H1 (cell line): ENCODE results near the gene U2SURP. TPM values are rescaled to one million over a fixed set of nuclear protein-coding genes. Genes with fewer than 3 reads are reported as not detected.
"Not testable (repeated sequence)": the region's sequence is repeated elsewhere in the genome, so short reads cannot be mapped to it uniquely, and the experiment has no call there.

Source experiments
- CTCF ChIA-PET: fragments of 300-600 bp; sonication (Branson Sonifier 250); formaldehyde crosslinking; loops from one replicate; lab custom pipeline; 2021; ENCODE audit not compliant: partially characterized antibody; lab: Charles Lee
- POLR2A ChIA-PET: fragments of 300-600 bp; sonication (Branson Sonifier 250); formaldehyde crosslinking; loops from one replicate; lab custom pipeline; 2021; ENCODE audit warnings: inconsistent platforms; ENCODE audit not compliant: partially characterized antibody; lab: Charles Lee
- DNase-seq, 2 experiments: peaks; one replicate each; pipeline versions ENCODE4 v3.0.0 to v3.0.0-alpha.2; 2010 to 2022; ENCODE audit warnings: low spot score in 2 of 2, low read depth in 1 of 2, mixed read lengths in 1 of 2
- FAIRE-seq: peaks from 2 replicates; lab custom pipeline; 2011; peaks lifted over from hg19 to GRCh38; lab: Jason Lieb, UNC
- H2AFZ ChIP-seq: 2 replicates; pipeline ENCODE4 v1.8.1; 2012; ENCODE audit warnings: low read length, inconsistent platforms
- H2AK5ac ChIP-seq: 2 replicates; pipeline ENCODE4 v1.6.1; 2013; ENCODE audit warnings: low read depth, low read length
- H2BK120ac ChIP-seq: replicated peaks from 2 replicates; pipeline ENCODE3; 2013; ENCODE audit warnings: low read depth, low read length, inconsistent platforms
- H2BK12ac ChIP-seq: 2 replicates; pipeline ENCODE4 v1.6.1; 2013; ENCODE audit warnings: low read depth, low read length
- H2BK15ac ChIP-seq: 2 replicates; pipeline ENCODE4 v1.6.1; 2013; ENCODE audit warnings: low read length
- H2BK20ac ChIP-seq: 2 replicates; pipeline ENCODE4 v1.6.1; 2013; ENCODE audit warnings: low read length
- H2BK5ac ChIP-seq: 2 replicates; pipeline ENCODE4 v1.6.1; 2013; ENCODE audit warnings: low read depth, low read length
- H3K14ac ChIP-seq: 2 replicates; pipeline ENCODE4 v1.6.1; 2013; ENCODE audit warnings: inconsistent platforms; ENCODE audit not compliant: insufficient read length
- H3K18ac ChIP-seq: 2 replicates; pipeline ENCODE4 v1.6.1; 2013; ENCODE audit warnings: low read length; ENCODE audit errors: extremely low read depth
- H3K23ac ChIP-seq: 2 replicates; pipeline ENCODE4 v1.6.1; 2013; ENCODE audit warnings: inconsistent platforms; ENCODE audit not compliant: insufficient read length
- H3K23me2 ChIP-seq: 2 replicates; pipeline ENCODE4 v1.6.1; 2013; ENCODE audit warnings: low read depth, low read length
- H3K27ac ChIP-seq: 2 replicates; pipeline ENCODE4 v1.6.1; 2011; ENCODE audit warnings: low read depth, low read length, inconsistent platforms
- H3K27me3 ChIP-seq, 4 experiments: replicated peaks in 1 of 4; 1 replicate in 1 of 4; 2 replicates in 3 of 4; pipeline versions ENCODE4 v1.6.1 to v1.8.1; 2011 to 2013; ENCODE audit warnings: low read length in 3 of 4, mild to moderate bottlenecking in 3 of 4, inconsistent platforms in 2 of 4, mixed read lengths in 2 of 4, moderate library complexity in 1 of 4; ENCODE audit not compliant: control insufficient read depth in 3 of 4, insufficient read depth in 3 of 4; ENCODE audit errors: extremely low read depth in 1 of 4
- H3K36me3 ChIP-seq, 4 experiments: 2 replicates each; pipeline versions ENCODE4 v1.6.1 to v1.8.1; 2011 to 2013; ENCODE audit warnings: mild to moderate bottlenecking in 4 of 4, low read length in 3 of 4, moderate library complexity in 2 of 4, control low read depth in 1 of 4, inconsistent platforms in 1 of 4; ENCODE audit not compliant: insufficient read depth in 4 of 4, control insufficient read depth in 2 of 4
- H3K4ac ChIP-seq: replicated peaks from 2 replicates; pipeline ENCODE3; 2013; ENCODE audit warnings: low read length, low read depth, mixed read lengths, inconsistent platforms; ENCODE audit not compliant: insufficient read length
- H3K4me1 ChIP-seq, 4 experiments: replicated peaks in 1 of 4; 1 replicate in 1 of 4; 2 replicates in 3 of 4; pipeline versions ENCODE4 v1.6.1 to v1.8.1; 2011 to 2013; ENCODE audit warnings: low read length in 3 of 4, inconsistent platforms in 2 of 4, mixed read lengths in 1 of 4; ENCODE audit not compliant: insufficient read depth in 4 of 4, control insufficient read depth in 3 of 4
- H3K4me2 ChIP-seq, 2 experiments: 2 replicates each; pipeline versions ENCODE4 v1.6.1 to v1.8.1; 2011 to 2013; ENCODE audit warnings: low read depth in 2 of 2, low read length in 2 of 2, control low read depth in 1 of 2, inconsistent platforms in 1 of 2, mild to moderate bottlenecking in 1 of 2; ENCODE audit not compliant: insufficient read depth in 1 of 2
- H3K4me3 ChIP-seq, 4 experiments: fragments of 200-600, 300-600 bp in 1 of 4; sonication (generic), shearing (Covaris generic), sonication (Bioruptor Twin) in 1 of 4; 2 replicates each; pipeline versions ENCODE4 v1.5.1 to v1.8.1; 2011 to 2016; ENCODE audit warnings: low read length in 4 of 4, low read depth in 3 of 4, control low read depth in 2 of 4, inconsistent platforms in 2 of 4, mild to moderate bottlenecking in 2 of 4, mixed read lengths in 1 of 4, moderate library complexity in 1 of 4; ENCODE audit not compliant: insufficient read depth in 2 of 4; ENCODE audit errors: extremely low read depth in 1 of 4
- H3K56ac ChIP-seq: replicated peaks from 2 replicates; pipeline ENCODE3; 2013; ENCODE audit warnings: low read depth, mild to moderate bottlenecking, mixed read lengths, low read length, inconsistent platforms; ENCODE audit not compliant: insufficient read length
- H3K79me1 ChIP-seq: 2 replicates; pipeline ENCODE4 v1.6.1; 2013; ENCODE audit warnings: low read depth, low read length, control low read depth
- H3K79me2 ChIP-seq, 2 experiments: 2 replicates each; pipeline versions ENCODE4 v1.6.1 to v1.8.1; 2012 to 2013; ENCODE audit warnings: low read length in 2 of 2, mild to moderate bottlenecking in 2 of 2, inconsistent platforms in 1 of 2; ENCODE audit not compliant: insufficient read depth in 2 of 2, control insufficient read depth in 1 of 2
- H3K9ac ChIP-seq, 4 experiments: replicated peaks in 1 of 4; 1 replicate in 1 of 4; 2 replicates in 3 of 4; pipeline versions ENCODE4 v1.6.1 to v1.8.1; 2011 to 2013; ENCODE audit warnings: low read depth in 3 of 4, low read length in 3 of 4, control low read depth in 2 of 4, mild to moderate bottlenecking in 2 of 4, moderate library complexity in 2 of 4, inconsistent platforms in 1 of 4; ENCODE audit errors: extremely low read depth in 1 of 4
- H3K9me3 ChIP-seq, 2 experiments: 2 replicates each; pipeline versions ENCODE4 v1.6.1 to v1.8.1; 2012 to 2013; ENCODE audit warnings: mild to moderate bottlenecking in 2 of 2, moderate library complexity in 2 of 2, control low read depth in 1 of 2, inconsistent platforms in 1 of 2, low read depth in 1 of 2, low read length in 1 of 2, mixed read lengths in 1 of 2; ENCODE audit not compliant: insufficient read depth in 2 of 2
- H4K20me1 ChIP-seq, 2 experiments: replicated peaks in 1 of 2; 2 replicates each; pipeline versions ENCODE3 to v1.8.1; 2011 to 2013; ENCODE audit warnings: inconsistent platforms in 2 of 2, low read length in 2 of 2, mild to moderate bottlenecking in 1 of 2; ENCODE audit not compliant: insufficient read depth in 2 of 2, control insufficient read depth in 1 of 2
- H4K5ac ChIP-seq: 2 replicates; pipeline ENCODE4 v1.6.1; 2013; ENCODE audit warnings: low read length, low read depth, mixed read lengths, inconsistent platforms; ENCODE audit not compliant: insufficient read length
- H4K8ac ChIP-seq: 2 replicates; pipeline ENCODE4 v1.8.0; 2013; ENCODE audit warnings: mild to moderate bottlenecking, moderate library complexity, low read length, inconsistent platforms; ENCODE audit not compliant: insufficient read depth; ENCODE audit errors: extremely low read depth
- H4K91ac ChIP-seq: replicated peaks from 2 replicates; pipeline ENCODE3; 2013; ENCODE audit warnings: low read length, mixed read lengths, inconsistent platforms; ENCODE audit not compliant: insufficient read length
- ASH2L ChIP-seq: fragments of 200-600, 300-600 bp; sonication (generic); IDR thresholded peaks from one replicate; pipeline ENCODE4 v1.7.1; 2017; ENCODE audit warnings: low read length
- TBP ChIP-seq: IDR thresholded peaks from 2 replicates; pipeline ENCODE4 v1.6.1; 2011; ENCODE audit warnings: low read depth, low read length, improper control_type of control experiment
- WGBS, 2 experiments: shearing (Covaris generic) in 1 of 2; methylation state at CpG; one replicate each; pipeline versions ENCODE4 v1.1.6 to v1.1.7; 2013 to 2015; ENCODE audit warnings: low lambda C conversion rate in 2 of 2, mixed read lengths in 2 of 2, inconsistent platforms in 1 of 2, low coverage in 1 of 2, missing lambda C conversion rate in 1 of 2; ENCODE audit not compliant: insufficient replicate concordance in 2 of 2, insufficient coverage in 1 of 2, insufficient read length in 1 of 2; ENCODE audit errors: extremely low coverage in 1 of 2, missing lambda C conversion rate in 1 of 2; 5-methylcytosine and 5-hydroxymethylcytosine counted together
- polyA plus RNA-seq, 7 experiments: library from polyadenylated mRNA; depleted of rRNA in 3 of 7; stranded (reverse) in 5 of 7; unstranded in 2 of 7; fragments of >200 nt in 5 of 7; fragments of 200-250 nt in 2 of 7; gene quantifications; 1 replicate in 5 of 7; 2 replicates in 1 of 7; 4 replicates in 1 of 7; pipeline versions ENCODE4 v1.2.1 to v1.2.3, GENCODE V29; 2011 to 2013; ENCODE audit warnings: missing spikeins in 2 of 7, mixed read lengths in 2 of 7
- total RNA-seq: library from RNA; stranded (reverse); fragmentation: NEBNext Ultra II Directional; extraction: Animal tissue kit (Norgen Biotek cat#: 25700); gene quantifications from 2 replicates; pipeline ENCODE4 v1.2.1, GENCODE V29; 2021
- TF ChIP-seq, protein P1 (sequence below): IDR thresholded peaks from 2 replicates; pipeline ENCODE4 v1.6.1; 2011; ENCODE audit warnings: low read length, improper control_type of control experiment

Gene U2SURP
- total and polyA plus RNA-seq, 2 of the 8 experiments (the other 6 are each of a cell fraction or from before 2014, with no cell fraction given), result 22.2 to 167 TPM

DNA sequence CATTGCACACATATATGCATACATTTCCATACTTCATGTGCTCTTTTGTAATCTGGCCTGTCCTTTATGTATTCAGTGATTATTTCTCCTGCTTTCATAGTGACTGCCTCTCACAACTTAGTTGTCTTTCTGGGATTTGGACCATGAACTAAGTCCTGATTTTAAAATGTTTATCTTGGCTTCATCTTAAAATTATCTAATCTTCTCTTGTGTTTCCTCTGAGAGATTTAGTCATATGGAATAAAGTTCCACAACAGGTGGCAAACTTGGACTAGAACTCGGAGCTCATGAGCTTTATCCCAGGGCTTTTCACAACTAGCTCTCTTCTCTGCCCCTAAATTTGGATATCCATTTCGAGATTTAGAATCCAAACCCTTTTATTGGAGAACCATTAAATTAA is 44.3 kb downstream of the U2SURP start (continued):
- no peak for TF ChIP-seq TBP
- TF ChIP-seq ASH2L, result no peak
- TF ChIP-seq, protein P1, sequence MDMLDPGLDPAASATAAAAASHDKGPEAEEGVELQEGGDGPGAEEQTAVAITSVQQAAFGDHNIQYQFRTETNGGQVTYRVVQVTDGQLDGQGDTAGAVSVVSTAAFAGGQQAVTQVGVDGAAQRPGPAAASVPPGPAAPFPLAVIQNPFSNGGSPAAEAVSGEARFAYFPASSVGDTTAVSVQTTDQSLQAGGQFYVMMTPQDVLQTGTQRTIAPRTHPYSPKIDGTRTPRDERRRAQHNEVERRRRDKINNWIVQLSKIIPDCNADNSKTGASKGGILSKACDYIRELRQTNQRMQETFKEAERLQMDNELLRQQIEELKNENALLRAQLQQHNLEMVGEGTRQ, result no peak
- TF ChIP-seq, all 59 proteins: peak for 0

DNA sequence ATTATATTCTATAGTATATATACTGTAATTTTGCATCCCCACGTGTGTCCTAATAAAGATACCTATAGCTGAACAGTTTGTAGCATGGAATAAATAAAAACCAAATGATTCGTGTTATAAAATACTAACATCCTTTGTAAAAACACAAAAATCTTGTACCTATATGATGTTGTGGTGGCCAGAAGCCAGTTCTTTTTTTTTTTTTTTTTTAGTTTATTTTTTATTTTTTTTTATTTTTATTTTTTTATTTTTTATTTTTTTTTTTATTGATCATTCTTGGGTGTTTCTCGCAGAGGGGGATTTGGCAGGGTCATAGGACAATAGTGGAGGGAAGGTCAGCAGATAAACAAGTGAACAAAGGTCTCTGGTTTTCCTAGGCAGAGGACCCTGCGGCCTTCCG is 44.7 kb downstream of the U2SURP start:
- CTCF ChIA-PET, result interaction anchor here (1.4 kb wide), 1 partner anchor 115 kb away, joined by 3 read pairs; no protein-coding TSS in a partner anchor
- H3K27ac ChIP-seq, H3K23ac ChIP-seq, H3K79me1 ChIP-seq, H3K14ac ChIP-seq, H3K79me2 ChIP-seq, DNase-seq, H2BK15ac ChIP-seq, H2BK5ac ChIP-seq, H2BK120ac ChIP-seq, FAIRE-seq, H4K8ac ChIP-seq, H3K27me3 ChIP-seq, H4K5ac ChIP-seq, H3K9ac ChIP-seq, H3K4me1 ChIP-seq, H4K91ac ChIP-seq, H3K4ac ChIP-seq, POLR2A ChIA-PET, H3K18ac ChIP-seq, H2BK12ac ChIP-seq, H3K9me3 ChIP-seq, H4K20me1 ChIP-seq, H3K4me3 ChIP-seq, H3K56ac ChIP-seq, H2AK5ac ChIP-seq, H3K4me2 ChIP-seq, H3K23me2 ChIP-seq, H2BK20ac ChIP-seq, H2AFZ ChIP-seq: not testable (repeated sequence)
- 96% methylated on average over 4 of the region's 5 CpGs; no CpG with 5 or more reads in 1 of the 2 experiments for WGBS, 2 experiments
- H3K36me3 ChIP-seq, result peaks cover 12 to 66% (median 31%) of the 10 kb centered on the region in 4 experiments
